SHP77 treated with DMSO at 0.1 percent for 48 hours (cell line): ENCODE measurements around the gene ZBTB39.
"Not testable (repeated sequence)": the region's sequence is repeated elsewhere in the genome, so short reads cannot be mapped to it uniquely, and the experiment has no call there.

Experiments
- DNase-seq: peaks from one replicate; lab custom pipeline; 2025; lab: John Stamatoyannopoulos, UW

ZBTB39 gene

DNA sequence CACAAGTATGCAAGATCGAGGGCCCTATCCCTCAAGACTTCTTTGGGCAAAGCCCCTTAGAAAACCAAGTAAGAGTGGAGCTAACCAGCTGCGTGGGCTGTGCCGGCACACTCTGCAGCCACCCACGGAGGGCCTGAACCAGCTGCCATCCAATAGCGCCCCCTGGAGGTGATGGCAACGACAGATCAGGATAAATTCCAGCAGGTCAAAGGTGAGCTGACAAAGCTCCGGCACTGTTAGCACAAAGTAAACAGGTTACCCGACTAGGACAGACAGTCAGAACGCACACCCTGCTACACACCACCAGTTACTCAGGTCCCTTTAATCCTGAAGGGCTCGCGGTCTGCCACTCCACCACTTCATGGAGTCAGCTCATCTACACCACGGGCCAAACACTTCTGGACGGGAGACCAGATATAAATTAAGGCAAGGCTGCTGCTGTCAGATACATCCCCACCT is 4.9 kb downstream of the ZBTB39 start:
- peak; percentile 25 for DNase-seq

DNA sequence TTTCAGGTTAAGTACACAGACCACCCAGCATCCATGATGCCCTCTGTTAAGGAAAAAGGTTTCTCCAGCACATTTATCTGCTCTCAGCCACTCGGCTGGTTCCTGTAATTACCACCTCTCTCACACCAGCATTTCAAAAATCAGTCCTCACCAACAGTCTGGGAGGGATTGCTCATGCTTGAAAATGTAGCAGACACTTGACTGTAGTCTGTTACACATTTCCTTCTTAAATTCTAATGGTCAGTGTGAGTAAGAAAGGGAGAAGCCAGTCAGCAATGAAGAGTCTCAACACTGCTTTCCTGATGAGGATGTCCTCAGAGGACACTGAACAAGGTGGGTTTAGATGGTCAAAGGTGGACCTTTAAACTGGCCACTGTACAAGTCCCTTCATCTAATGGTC is 6.0 kb downstream of the ZBTB39 start:
- DNase-seq: no peak

DNA sequence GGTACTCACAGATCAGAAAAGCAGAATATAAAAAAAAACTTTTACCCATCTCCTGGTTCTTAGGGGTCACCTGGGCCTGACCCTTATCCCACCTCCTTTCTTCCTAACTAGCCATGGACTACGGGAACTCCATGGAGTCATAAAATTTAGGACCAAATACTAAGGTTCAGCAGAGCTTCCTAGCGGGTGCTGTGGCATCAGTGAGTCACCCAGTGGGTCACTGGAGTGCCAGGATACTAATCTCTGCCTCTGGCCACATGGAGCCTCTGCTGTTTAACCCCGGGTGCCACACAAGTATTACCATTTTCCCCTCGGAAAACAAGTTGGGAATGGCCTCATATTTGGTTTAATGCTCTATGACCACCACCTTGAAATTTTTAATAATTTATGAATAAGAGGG is 6.9 kb downstream of the ZBTB39 start:
- DNase-seq: no peak

DNA sequence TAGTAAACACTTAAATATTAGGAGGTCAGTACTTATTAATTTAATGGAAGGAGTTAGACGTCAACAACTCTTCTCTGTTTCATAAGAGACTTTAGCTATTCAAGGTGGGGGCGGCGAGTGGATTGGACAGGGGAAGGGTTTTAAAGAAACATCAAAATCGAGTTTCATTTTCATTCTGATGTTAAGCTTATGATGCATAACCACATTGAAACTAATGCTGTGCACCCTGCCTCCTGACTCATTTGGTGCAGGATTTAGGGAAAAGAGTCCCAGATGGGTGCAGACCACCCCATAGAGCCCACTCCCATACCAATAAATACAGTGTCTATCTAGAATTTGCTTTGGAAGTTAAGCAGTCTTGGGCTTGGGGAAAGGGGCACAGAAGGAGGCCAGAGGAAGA is 7.4 kb downstream of the ZBTB39 start:
- no peak for DNase-seq

DNA sequence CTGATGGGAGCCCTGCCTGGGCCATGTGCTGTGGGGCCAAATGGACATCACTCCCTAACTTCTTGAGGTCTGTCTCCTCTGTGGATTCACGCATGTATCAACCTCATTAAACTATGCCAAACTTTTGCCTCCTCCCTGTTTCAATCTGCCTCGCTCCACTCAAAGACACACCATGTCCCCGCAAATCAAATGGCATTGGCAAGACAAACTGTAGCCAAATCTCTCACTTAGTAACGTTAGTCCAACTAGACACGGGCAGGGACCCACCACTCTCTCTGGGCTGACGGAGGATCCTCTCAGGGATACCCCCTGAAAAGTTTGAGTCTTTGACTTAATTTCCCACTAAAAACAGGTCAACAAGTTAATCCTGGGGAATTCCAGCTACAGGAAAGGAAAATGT is 8.0 kb downstream of the ZBTB39 start:
- no peak for DNase-seq

DNA sequence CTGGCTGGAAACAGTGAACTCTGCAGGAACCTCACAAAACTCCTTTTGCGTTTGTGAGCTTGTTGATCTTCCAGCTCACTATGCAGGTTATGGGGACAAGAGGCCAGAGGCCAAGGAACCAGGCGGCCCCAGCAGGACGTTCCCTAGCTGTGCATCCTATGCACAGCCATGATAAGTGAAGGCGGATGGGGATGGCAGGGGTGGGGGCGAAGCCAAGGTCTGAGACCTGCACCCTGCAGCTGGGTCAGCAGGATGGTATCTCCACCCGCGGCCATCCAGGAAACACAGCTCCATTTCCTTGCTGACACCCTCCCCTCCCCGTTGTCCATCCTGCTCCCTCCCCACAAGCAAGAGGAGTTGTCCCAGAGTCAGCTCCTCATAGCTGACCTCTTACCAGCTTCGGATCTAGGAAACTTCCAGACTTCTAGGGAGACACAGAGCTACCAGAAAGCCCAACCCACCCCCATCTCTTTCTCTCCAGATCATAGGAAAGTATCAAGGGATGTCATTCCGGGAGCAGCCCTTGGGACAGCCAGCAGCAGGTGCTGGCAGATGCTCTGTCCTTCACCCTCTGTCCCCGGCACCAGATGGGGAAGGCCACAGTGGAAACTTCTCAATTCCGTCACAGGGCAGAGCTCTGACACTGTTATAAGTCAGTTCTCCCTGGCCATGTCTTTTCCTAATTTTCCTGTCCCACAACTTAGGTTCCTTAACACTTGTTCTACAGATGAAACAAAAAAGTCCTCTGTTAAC is 9.4 kb downstream of the ZBTB39 start:
- no peak for DNase-seq

DNA sequence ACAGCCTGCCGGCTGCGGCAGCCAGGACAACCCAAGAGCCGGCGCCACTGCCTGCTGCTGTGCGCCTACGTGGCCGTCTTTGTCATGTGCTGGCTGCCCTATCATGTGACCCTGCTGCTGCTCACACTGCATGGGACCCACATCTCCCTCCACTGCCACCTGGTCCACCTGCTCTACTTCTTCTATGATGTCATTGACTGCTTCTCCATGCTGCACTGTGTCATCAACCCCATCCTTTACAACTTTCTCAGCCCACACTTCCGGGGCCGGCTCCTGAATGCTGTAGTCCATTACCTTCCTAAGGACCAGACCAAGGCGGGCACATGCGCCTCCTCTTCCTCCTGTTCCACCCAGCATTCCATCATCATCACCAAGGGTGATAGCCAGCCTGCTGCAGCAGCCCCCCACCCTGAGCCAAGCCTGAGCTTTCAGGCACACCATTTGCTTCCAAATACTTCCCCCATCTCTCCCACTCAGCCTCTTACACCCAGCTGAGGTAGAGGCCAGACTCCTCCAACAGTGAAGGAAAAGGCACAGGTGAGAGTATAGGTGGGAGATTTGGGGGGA is 10.3 kb downstream of the ZBTB39 start:
- DNase-seq: no peak

DNA sequence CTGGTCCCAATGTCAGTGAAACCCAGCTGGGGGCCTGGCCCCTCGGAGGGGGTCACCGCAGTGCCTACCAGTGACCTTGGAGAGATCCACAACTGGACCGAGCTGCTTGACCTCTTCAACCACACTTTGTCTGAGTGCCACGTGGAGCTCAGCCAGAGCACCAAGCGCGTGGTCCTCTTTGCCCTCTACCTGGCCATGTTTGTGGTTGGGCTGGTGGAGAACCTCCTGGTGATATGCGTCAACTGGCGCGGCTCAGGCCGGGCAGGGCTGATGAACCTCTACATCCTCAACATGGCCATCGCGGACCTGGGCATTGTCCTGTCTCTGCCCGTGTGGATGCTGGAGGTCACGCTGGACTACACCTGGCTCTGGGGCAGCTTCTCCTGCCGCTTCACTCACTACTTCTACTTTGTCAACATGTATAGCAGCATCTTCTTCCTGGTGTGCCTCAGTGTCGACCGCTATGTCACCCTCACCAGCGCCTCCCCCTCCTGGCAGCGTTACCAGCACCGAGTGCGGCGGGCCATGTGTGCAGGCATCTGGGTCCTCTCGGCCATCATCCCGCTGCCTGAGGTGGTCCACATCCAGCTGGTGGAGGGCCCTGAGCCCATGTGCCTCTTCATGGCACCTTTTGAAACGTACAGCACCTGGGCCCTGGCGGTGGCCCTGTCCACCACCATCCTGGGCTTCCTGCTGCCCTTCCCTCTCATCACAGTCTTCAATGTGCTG is 11.0 kb downstream of the ZBTB39 start:
- no peak for DNase-seq

DNA sequence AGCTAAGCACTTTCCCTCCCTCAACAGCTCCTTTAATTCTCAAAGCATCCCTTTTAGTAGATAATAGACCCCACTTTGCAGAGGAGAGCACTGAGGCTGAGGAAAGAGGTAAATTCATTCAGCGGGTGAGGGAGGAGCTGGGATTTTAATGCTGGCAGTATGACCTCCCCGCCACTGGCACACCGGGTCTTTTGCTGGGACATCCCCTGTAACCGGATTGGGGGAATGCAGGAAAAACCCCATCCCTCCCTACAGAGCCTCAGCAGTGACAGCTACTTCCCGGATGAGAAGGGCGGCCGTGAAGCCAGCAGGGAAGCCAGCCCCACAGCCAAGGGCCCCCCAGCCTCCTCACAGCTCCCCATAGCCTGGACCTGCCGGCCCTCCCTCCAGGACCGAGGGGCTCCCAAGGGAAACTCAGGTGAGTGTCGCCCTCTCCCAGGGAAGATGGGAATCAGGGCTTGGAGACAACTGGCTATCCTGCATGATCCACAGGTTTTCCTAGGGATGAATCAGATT is 12.1 kb downstream of the ZBTB39 start:
- no peak for DNase-seq

DNA sequence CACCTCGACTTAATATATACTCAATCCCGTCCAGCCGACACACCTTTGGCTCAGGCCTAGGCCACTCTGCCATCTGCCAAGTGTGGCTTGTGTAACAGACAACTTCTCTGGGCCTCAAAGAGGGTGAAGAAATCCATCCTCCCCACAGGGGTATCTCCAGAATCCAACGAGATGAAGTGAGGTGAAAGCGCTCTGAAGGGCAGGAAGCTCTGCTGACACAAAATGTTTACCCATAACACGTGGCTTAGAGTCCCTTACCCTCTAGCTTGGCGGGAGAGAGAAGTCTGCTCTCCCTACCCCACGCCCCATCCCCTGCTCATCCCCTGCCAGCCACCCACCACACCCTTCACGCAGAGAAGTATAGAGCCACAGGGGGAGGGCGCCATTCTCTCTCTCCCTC is 13.0 kb downstream of the ZBTB39 start:
- no peak for DNase-seq

DNA sequence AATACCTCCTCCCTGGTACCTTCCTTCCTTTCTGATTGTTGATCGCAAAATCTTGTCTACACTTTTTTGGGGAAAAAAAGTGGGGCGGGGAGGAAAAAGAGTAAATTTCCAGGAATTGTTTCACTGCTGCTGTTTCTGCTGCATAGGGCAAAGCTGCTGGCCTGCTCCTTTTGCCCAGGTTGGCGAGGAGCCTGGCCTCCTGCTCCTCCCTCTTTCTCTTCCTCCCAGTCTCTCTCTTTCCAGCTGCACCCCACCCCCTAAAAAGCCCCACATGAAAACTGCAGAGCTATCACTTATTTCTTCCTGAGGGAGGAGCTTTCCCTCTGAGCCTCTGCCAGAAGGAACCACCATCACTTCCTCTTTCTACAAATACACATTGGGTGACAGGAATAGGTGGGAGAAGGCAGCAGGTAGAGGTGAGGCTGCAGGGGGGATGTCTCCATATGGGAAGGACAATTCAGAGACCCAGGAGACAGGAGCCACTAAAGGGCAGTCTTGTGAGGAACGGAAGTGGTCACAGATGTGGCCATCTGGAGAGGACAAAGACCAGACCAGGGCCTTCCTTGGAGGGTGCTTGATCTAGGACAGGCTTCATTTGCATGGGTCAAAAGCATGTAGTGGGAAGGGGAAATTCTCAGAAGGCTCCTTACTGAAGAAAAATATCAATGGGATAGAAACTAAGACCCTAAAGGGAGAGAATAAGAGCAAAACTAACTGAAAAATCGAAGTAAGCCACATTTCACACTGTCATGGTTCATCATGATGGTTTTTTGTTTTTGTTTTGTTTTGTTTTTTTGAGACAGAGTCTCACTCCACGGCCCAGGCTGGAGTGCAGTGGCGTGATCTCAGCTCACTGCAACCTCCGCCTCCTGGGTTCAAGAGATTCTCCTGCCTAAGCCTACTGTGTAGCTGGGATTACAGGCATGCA is 14.8 kb downstream of the ZBTB39 start:
- no peak for DNase-seq

DNA sequence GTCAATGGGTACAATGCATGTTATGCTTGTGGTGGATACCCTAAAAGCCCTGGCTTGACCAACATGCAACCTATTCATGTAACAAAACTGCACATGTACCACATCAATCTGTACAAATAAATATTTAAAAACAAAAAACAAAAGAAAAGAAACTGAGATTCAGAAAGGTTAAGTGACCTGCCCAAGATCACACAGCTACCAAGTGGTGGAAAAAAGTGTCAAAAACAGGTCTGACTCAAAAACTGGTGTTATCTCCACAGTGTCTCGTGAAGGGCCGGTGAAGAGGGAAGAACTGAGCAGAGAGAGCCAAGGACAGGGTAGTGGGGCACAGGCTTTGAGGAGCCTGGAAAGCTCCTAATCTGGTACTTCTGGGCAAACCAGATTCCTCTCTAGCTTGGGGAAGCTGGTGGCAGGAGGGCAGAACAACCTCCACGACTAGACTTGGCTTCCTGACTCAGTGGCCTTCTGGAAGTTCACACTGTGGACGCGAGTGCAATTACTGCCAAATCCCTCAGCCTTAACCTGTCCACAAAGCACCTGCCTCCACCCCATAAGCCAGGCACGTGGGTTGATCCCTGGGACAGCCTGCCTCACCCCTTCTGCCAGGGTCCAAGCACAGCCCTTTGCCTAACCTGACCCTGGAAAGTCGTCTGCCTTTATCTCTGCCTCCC is 15.6 kb downstream of the ZBTB39 start:
- DNase-seq: no peak

DNA sequence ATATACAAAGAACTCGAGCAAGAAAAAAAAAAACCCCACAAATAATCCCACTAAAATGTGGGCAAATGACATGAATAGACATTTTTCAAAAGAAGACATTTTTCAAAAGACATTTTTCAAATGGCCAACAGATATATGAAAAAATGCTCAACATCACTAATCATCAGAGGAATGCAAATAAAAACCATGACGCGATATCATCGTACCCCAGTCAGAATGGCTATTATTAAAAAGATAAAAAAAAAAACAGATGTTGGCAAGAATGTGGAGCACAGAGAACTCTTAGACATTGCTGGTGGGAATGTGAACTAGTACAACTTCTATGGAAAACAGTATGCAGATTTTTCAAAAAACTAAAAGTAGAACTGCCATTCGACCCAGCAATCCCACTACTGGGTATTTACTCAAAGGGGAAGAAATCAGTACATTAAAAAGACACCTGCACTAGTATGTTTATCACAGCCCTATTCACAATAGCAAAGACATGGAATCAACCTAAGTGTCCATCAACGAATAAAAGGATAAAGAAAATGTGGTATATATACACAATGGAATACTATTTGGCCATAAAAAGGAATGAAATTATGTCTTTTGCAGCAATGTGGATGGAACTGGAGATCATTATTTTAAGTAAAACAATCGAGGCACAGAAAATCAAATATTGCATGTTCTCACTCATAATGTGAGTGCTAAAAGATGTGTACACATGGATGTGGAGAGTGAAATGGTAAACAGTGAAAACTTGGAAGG is 16.3 kb downstream of the ZBTB39 start:
- no peak for DNase-seq

DNA sequence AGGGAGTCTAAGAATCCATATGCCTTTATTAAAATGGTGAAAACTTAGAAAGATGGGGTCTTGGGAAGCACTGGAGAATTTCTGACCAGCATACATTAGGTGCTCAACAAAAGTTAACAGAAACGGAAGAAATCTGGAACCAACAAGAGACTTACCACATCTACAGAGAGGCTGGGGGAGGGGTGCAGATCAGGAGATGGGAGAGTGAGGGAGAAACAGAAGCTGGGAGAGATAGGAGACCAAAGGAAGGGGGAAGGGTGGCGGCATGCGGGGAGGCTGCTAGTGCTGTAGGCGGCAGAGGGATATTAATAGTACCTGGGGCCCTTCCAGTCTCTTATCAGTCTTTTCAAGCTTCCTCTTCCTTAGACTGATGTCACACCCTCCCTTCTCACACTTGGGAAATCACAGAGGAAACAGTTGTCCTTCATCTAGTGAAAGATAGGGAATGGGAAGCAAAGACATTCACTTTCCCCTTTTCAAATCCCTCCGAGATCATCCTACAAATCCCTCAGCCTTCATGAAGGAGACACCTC is 18.1 kb downstream of the ZBTB39 start:
- DNase-seq: no peak

DNA sequence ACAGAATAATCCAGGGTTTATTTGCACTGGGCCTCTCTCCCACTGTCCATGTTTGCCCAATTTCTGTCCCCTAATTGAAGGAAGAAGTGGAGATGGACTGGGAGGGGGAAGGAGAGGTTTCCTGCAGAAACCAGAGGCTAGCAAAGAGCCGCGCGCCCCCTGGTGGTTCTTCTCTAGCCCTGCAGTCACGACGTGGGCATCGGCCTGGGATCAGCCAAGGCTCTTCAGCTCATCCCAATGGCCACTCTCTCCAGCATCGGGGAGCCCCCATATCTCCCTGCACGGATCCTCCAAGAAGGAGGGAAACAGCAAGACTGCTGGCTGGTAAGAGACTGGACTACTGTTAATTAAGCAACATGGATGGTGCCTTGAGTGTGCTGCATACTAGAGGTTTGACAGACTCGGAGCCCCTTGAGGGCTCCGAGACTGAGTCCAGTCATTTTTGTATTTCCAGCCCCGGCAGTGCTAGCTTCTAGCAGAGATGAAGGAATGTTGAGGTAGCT is 18.7 kb downstream of the ZBTB39 start:
- peak; percentile 11 for DNase-seq

DNA sequence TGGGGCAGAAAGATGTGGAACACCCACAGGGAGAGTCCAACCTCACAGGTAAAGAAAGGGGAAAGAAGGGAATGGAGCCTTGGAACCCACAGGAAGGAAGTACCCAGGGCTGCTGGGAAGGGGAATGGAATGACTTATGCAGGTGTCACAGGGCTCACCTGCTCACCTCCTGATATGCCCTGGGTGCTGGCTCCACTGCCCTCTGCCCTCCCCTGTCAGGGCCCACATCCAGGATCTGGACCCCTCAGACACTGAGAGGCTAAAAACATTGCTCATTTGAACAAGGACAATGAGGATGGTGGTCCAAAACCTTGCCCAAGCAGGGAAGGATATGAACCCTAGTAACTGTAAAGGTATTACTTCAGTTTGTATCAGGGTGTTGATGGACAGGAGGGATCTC is 19.3 kb downstream of the ZBTB39 start:
- no peak for DNase-seq

DNA sequence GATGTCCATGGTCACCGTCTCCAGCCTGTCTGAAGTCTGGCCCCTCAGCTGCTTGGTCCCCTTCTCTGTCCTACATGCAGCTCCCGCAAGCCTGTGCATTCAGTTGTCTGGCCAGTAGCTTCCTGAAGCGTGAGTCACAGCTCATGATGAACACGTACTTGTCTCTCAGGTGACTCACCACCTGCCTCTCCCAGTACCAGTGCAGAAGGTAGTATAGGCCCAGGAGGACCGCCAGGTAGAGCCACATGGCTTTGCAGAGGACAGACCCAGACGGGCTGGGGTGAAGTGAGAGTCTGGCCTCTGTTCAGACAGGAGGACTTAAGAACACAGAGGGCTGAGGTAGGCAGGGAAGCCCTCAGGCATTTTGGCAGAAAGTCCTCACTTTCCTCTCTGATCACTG is 20.6 kb downstream of the ZBTB39 start:
- DNase-seq: not testable (repeated sequence)

DNA sequence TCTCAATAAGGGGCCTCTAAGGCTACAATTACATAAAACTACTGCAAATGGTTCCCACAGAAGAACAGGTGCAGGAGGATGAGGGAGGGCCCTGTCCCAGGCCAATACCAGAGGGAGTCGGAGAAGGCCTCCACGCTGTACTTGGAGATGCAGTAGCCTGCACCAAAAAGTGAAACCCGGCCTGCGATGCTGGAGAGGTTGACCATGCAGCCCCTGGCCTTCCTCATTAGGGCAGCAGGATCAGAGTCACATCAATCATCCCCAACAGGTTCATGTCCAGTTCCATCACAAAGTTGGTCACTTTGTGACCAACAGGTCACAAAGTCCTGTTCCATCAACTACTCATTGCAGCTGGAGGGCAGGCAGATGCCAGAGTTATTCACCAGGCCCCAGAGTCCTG is 23.0 kb downstream of the ZBTB39 start:
- no peak for DNase-seq

DNA sequence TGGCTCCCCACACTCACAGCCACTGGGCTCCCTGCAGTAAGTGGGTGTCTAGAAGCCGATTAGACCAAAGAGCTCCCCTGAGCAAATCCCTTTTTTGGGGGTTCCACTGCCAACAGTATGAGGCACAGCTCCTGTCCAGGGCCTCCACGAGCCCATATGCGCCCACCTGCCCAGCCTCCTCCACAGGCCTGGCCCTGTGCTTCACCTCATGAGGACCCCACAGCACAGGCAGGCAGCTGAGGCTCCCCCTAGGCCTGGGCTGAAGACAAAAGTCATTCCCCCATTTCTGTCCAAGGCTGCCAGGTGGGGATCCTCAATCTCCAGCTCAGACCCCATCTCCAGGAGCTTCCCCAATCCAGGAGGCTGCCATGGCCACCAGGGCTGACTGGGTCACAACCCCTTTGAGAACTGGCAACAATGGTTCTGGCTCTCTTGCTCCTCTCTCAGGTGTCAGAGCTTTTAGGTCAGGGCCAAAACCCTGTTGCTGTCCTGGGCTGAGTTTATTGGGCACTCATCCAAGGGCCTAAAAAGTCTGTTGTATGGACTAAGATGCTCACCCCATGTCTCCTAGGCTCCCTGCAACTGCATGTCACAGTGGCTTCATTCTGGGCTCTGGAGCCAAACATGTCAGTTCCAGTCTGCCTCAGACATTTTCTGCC is 23.6 kb downstream of the ZBTB39 start:
- DNase-seq: not testable (repeated sequence)
